Measurements from ENCODE around the gene NSUN6.

NSUN6 gene

GRCh38 chr10:18582803-18583202 is 68.6 kb downstream of the NSUN6 start:
- no peak overlapping the region for H3K4me2 ChIP-seq (ENCODE audit: low read depth, low read length, poor library complexity, severe bottlenecking)
- no peak overlapping the region for H3K27ac ChIP-seq (ENCODE audit: low read depth, low read length)
- TF ChIP-seq EZH2phosphoT487 (conservative IDR thresholded peaks at IDR 0.05; ENCODE audit: low read length) (no peak), CTCF (IDR thresholded peaks at IDR 0.05; ENCODE audit: insufficient read depth, low read length, poor library complexity, severe bottlenecking) (no peak)
- no peaks in the 10 kb centered on the region for H3K9me3 ChIP-seq (ENCODE audit: insufficient read depth, low read length)
- no peaks in the 10 kb centered on the region for H3K27me3 ChIP-seq (ENCODE audit: low read length)
- no peaks in the 10 kb centered on the region for H4K20me1 ChIP-seq (ENCODE audit: low read depth, low read length)
- H3K9me2 ChIP-seq (replicated peaks; ENCODE audit: insufficient read depth, low read length), result no peaks in the 10 kb centered on the region
- no peaks in the 10 kb centered on the region for H3K79me2 ChIP-seq (ENCODE audit: insufficient read depth, low read length)
- H3K4me3 ChIP-seq (ENCODE audit: insufficient read depth, low read length, poor library complexity, severe bottlenecking), result no peak overlapping the region
- no peaks in the 10 kb centered on the region for H3F3A ChIP-seq (ENCODE audit: insufficient read depth)
- no peak overlapping the region for H3K9ac ChIP-seq (ENCODE audit: low read length)
- no peak overlapping the region for H2AFZ ChIP-seq (ENCODE audit: low read depth, low read length, severe bottlenecking)
- H3K36me3 ChIP-seq (ENCODE audit: low read length), result peaks cover 17% of the 10 kb centered on the region

DNA sequence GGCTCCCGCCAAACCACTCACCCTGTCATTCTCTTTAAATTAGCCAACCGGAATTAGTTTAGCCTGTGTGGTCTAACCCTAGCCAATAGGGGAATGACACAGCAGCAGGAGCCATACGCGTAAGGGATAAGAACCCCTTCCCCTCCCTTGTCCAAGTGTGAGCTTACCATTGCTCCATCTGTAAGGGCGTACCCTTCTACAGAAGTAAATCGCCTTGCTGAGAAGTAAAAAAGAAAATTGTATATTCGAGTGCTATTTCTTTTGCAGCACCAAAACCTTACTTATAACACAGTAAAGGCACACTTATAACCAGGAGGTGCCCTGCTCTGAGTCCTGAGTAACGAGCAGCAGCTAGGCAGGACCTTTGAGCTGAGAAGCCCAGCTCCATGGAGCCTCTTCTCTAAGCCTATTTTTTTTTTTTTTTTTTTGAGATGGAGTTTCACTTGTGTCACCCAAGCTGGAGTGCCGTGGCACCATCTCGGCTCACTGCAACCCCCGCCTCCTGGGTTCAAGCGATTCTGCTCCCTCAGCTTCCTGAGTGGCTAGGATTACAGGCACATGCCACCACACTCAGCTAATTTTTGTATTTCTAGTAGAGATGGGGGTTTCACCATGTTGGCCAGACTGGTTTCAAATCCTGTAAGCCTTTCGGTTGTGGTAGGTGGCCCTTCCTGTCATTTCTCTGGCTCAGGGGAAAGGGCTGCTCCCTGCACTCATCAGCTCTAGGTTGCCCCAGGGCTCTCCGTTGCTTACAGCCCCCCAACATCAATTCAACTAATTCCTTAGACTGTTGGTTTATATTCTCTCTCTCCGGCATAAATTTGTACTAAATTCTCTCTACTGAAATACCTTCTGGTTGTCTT is 73.3 kb downstream of the NSUN6 start:
- H3K36me3 ChIP-seq (ENCODE audit: low read length), result peaks cover 12% of the 10 kb centered on the region
- no peaks in the 10 kb centered on the region for H3K27me3 ChIP-seq (ENCODE audit: low read length)

DNA sequence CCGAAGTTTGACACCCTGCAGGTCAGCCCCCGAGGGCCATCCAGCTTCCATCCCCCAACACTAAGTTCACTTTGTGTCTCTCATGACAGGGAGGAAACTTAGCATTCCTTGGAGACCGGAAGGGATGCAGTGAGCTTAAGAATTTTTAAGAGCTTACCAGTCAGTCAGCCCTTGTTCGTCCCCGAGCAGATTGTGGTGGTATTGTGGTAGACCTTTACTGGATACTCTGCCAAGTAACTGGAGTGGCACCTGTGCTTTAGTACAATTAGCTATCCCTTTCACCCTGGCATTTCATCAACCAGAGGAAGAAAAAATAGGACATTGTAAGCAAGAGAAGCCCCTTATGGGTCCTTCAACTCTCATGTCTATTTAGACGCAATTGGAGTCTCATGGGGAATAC is 74.8 kb downstream of the NSUN6 start:
- H3K9me2 ChIP-seq (replicated peaks; ENCODE audit: insufficient read depth, low read length), result no peaks in the 10 kb centered on the region
- H3K79me2 ChIP-seq (ENCODE audit: insufficient read depth, low read length), result no peaks in the 10 kb centered on the region
- H3F3A ChIP-seq (ENCODE audit: insufficient read depth), result no peaks in the 10 kb centered on the region
- H4K20me1 ChIP-seq (ENCODE audit: low read depth, low read length), result no peaks in the 10 kb centered on the region
- H2AFZ ChIP-seq (ENCODE audit: low read depth, low read length, severe bottlenecking), result no peak overlapping the region
- TF ChIP-seq CTCF (IDR thresholded peaks at IDR 0.05; ENCODE audit: insufficient read depth, low read length, poor library complexity, severe bottlenecking) (no peak), EZH2phosphoT487 (conservative IDR thresholded peaks at IDR 0.05; ENCODE audit: low read length) (no peak)
- no peak overlapping the region for H3K27ac ChIP-seq (ENCODE audit: low read depth, low read length)
- H3K4me3 ChIP-seq (ENCODE audit: insufficient read depth, low read length, poor library complexity, severe bottlenecking), result no peak overlapping the region
- H3K4me2 ChIP-seq (ENCODE audit: low read depth, low read length, poor library complexity, severe bottlenecking), result no peak overlapping the region
- H3K27me3 ChIP-seq (ENCODE audit: low read length), result no peaks in the 10 kb centered on the region
- no peak overlapping the region for H3K9ac ChIP-seq (ENCODE audit: low read length)
- H3K36me3 ChIP-seq (ENCODE audit: low read length), result peaks cover 12% of the 10 kb centered on the region
- H3K9me3 ChIP-seq (ENCODE audit: insufficient read depth, low read length), result peaks cover 11% of the 10 kb centered on the region; the same call in 1 of the 2 replicates

More for the DNA sequence above, 73.3 kb downstream of the NSUN6 start:
- TF ChIP-seq CTCF (IDR thresholded peaks at IDR 0.05; ENCODE audit: insufficient read depth, low read length, poor library complexity, severe bottlenecking) (no peak), EZH2phosphoT487 (conservative IDR thresholded peaks at IDR 0.05; ENCODE audit: low read length) (no peak)
- Histone ChIP-seq H3K4me2 (ENCODE audit: low read depth, low read length, poor library complexity, severe bottlenecking) (no peak overlapping the region), H2AFZ (ENCODE audit: low read depth, low read length, severe bottlenecking) (no peak overlapping the region), H3F3A (ENCODE audit: insufficient read depth) (no peaks in the 10 kb centered on the region), H3K79me2 (ENCODE audit: insufficient read depth, low read length) (no peaks in the 10 kb centered on the region), H3K27ac (ENCODE audit: low read depth, low read length) (no peak overlapping the region), H3K9ac (ENCODE audit: low read length) (no peak overlapping the region), H4K20me1 (ENCODE audit: low read depth, low read length) (no peaks in the 10 kb centered on the region), H3K9me2 (replicated peaks; ENCODE audit: insufficient read depth, low read length) (no peaks in the 10 kb centered on the region), H3K4me3 (ENCODE audit: insufficient read depth, low read length, poor library complexity, severe bottlenecking) (no peak overlapping the region), H3K9me3 (ENCODE audit: insufficient read depth, low read length) (no peaks in the 10 kb centered on the region)

Data from SU-DHL-6 (cell line).